ENCODE measurements around the gene PSMB2. TPM values are rescaled to one million over a fixed set of nuclear protein-coding genes. Genes with fewer than 3 reads are reported as not detected.
A peak's percentile ranks its signal among the peaks of the same experiment; 100 is the strongest.
"Not testable (repeated sequence)": the region's sequence is repeated elsewhere in the genome, so short reads cannot be mapped to it uniquely, and the experiment has no call there.

The PSMB2 gene
- total RNA-seq, result 44.1 TPM
- long read RNA-seq, transcript PSMB2-201 (6 exons, 2,701 nt), result major isoform, 48 of 53 reads
- long read RNA-seq, partial matches to known transcripts, result 1 of 53 reads
- long read RNA-seq, other reads (novel, unspliced or antisense), result 4 of 53 reads

- peak within 1 kb of the TSS; percentile 96 for H3K4me3 ChIP-seq
- no peaks in the 10 kb centered on the region for H3K9me3 ChIP-seq
- H3K4me1 ChIP-seq, result peaks cover 18% of the 10 kb centered on the region
- intact Hi-C loops (cut with DNase I), result no loop called here
- H3K27ac ChIP-seq, result peak within 1 kb of the TSS; percentile 93
- no peaks in the 10 kb centered on the region for H3K27me3 ChIP-seq
- H3K36me3 ChIP-seq, result no peaks in the 10 kb centered on the region
- no peak for TF ChIP-seq CTCF (IDR thresholded peaks at IDR 0.05)
- DNase-seq (peak; percentile 98), ATAC-seq (peak; percentile 98)
These were observed at the start of gene PSMB2 for GRCh38 chr1:35641233-35641866. Gene PSMB2 (minus strand): TSS chr1:35641526. CDS start chr1:35641432, 94 bp downstream.

GRCh38 chr1:35691080-35691479, 49.8 kb upstream of the PSMB2 start:
- no peak for ATAC-seq
- Histone ChIP-seq H3K4me1 (no peaks in the 10 kb centered on the region), H3K27me3 (peaks cover 7% of the 10 kb centered on the region), H3K36me3 (no peaks in the 10 kb centered on the region), H3K9me3 (no peaks in the 10 kb centered on the region), H3K27ac (no peak overlapping the region), H3K4me3 (no peak overlapping the region)
- no peak for DNase-seq
- intact Hi-C loops (cut with DNase I), result no loop called here
- TF ChIP-seq CTCF (IDR thresholded peaks at IDR 0.05), result no peak

GRCh38 chr1:35690103-35690502, 48.8 kb upstream of the PSMB2 start:
- DNase-seq; H3K4me3 ChIP-seq; intact Hi-C loops (cut with DNase I); H3K4me1 ChIP-seq; H3K27ac ChIP-seq; H3K36me3 ChIP-seq; H3K9me3 ChIP-seq; H3K27me3 ChIP-seq; ATAC-seq: not testable (repeated sequence)

GRCh38 chr1:35688161-35688560, 46.8 kb upstream of the PSMB2 start:
- ATAC-seq, result no peak
- no peaks in the 10 kb centered on the region for H3K4me1 ChIP-seq
- DNase-seq, result no peak
- no peak for TF ChIP-seq CTCF (IDR thresholded peaks at IDR 0.05)
- no peak overlapping the region for H3K27ac ChIP-seq
- no peaks in the 10 kb centered on the region for H3K36me3 ChIP-seq
- no peaks in the 10 kb centered on the region for H3K9me3 ChIP-seq
- no peak overlapping the region for H3K4me3 ChIP-seq
- peaks cover 12% of the 10 kb centered on the region for H3K27me3 ChIP-seq
- intact Hi-C loops (cut with DNase I), result no loop called here

GRCh38 chr1:35683012-35683411, 41.7 kb upstream of the PSMB2 start:
- Histone ChIP-seq H3K27me3 (peaks cover 12% of the 10 kb centered on the region), H3K4me1 (no peaks in the 10 kb centered on the region), H3K36me3 (no peaks in the 10 kb centered on the region), H3K4me3 (no peak overlapping the region), H3K9me3 (no peaks in the 10 kb centered on the region), H3K27ac (no peak overlapping the region)
- DNase-seq (no peak), ATAC-seq (no peak)
- TF ChIP-seq CTCF (IDR thresholded peaks at IDR 0.05), result no peak
- intact Hi-C loops (cut with DNase I), result no loop called here

DNA sequence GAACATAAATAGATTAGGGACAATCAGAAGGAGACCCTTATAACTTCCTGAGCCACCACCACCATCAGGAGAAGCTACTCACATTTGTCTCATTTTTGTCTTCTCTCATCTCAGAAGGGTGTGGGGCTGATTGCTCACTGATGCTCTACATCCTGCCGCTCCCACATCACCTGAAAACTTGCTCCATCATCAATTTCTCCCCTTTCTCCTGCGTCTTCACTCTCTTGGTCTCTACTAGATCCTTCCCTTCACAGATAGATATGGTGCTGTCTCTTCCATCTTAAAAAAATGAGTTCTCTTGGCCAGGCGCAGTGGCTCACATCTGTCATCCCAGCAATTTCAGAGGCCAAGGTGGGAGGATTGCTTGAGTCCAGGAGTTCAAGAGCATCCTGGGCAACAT, 38.9 kb upstream of the PSMB2 start:
- Histone ChIP-seq H3K27ac (no peak overlapping the region), H3K9me3 (no peaks in the 10 kb centered on the region), H3K36me3 (no peaks in the 10 kb centered on the region), H3K27me3 (peaks cover 5% of the 10 kb centered on the region), H3K4me3 (no peak overlapping the region), H3K4me1 (no peaks in the 10 kb centered on the region)
- no peak for TF ChIP-seq CTCF (IDR thresholded peaks at IDR 0.05)
- DNase-seq (no peak), ATAC-seq (no peak)
- intact Hi-C loops (cut with DNase I), result no loop called here
